Right renal cortex interstitium (tissue), 3 donors: ENCODE results near the gene VDAC2. TPM values are rescaled to one million over a fixed set of nuclear protein-coding genes. Genes with fewer than 3 reads are reported as not detected.

Experiments
- DNase-seq, 3 donors: peaks; one replicate each; pipeline ENCODE4 v3.0.0-alpha.2; 2013; ENCODE audit warnings: low read depth in 3 of 3, low spot score in 2 of 3
- polyA plus RNA-seq, 3 donors: library from polyadenylated mRNA; unstranded; fragments of 120-200 nt; gene quantifications; one replicate each; pipeline ENCODE4 v1.2.1, GENCODE V29; 2013; ENCODE audit not compliant: insufficient read length in 3 of 3

VDAC2 gene
- polyA plus RNA-seq, 3 donors, result 259 to 270 (median 260) TPM

DNA sequence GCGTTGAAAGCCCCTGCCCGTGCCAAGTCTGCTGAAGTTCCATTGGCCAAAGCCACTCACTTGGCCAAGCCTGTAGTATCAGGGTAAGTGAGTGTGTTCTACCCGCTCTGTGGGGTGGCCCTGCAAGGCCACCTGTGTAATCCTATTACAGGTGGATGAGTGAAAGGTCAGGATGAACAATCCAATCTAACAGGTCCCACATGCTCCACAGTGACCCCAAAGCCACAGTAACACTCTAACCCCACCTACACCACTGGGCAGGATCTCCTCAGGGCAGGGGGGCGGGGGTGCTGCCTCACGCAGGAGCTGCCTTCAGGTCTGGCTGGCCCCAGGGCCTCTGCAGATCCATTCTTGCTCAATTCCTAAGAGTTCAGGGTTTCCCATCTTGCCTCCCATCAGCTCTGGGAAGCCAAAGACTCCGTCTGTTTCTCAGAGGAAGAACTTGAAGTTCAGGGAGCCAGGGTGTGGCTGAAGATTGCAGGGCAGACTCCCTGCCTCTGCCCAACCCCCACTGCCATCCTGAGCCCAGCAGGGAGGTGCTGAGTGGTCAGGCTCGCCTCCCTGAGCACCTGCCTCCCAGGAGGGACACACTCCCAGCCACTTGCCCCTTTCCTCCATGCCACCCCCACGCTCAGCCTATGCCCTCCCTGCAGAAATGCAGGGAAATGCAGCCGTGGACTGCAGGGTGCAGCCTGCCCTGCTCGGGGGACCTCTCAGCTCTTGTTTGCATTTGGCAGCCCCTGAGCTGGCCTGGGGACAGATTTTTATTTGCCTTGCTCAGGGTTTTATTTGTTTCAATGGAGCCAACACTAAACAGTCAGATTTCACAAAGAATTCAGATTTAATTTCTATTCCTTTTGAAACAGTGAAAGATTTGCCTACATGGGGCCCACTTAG is 35.0 kb downstream of the VDAC2 start:
- DNase-seq, result no peak

DNA sequence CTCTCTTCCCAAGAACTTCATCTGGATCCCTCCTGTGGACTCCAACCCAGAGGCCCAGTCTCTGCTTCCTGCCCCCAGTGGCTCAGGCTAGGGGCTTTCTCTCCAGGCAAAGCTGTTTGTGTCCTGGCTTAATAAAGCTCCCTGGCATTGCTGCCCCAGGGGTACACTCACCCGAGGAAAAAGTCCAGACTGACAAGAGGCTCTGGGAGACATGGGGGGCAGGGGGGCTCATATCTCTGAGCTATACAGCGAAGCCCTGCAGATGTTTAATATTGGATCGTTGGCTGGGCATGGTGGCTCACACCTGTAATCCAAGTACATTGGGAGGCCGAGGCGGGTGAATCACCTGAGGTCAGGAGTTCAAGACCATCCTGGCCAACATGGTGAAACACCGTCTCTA is 35.9 kb downstream of the VDAC2 start:
- DNase-seq, result no peak

DNA sequence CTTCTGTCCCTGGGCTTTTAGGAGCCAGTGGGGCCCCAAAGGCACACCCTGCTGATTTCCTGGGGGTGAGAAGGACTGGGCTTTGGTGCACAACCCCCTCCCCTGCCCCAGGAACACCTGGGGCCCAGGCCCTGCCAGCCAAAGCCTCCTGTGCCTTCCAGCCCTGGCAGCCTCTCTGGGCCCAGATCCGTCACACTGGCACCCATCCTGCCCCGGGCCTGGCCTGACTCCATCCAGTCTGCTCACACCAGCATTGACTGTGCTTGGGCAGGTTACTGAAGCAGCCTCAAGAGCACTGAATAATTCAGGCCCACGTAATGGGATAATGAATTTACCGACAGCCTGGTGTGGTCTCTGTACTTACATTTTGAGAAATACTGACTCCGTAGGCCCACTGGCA is 37.2 kb downstream of the VDAC2 start:
- no peak for DNase-seq

DNA sequence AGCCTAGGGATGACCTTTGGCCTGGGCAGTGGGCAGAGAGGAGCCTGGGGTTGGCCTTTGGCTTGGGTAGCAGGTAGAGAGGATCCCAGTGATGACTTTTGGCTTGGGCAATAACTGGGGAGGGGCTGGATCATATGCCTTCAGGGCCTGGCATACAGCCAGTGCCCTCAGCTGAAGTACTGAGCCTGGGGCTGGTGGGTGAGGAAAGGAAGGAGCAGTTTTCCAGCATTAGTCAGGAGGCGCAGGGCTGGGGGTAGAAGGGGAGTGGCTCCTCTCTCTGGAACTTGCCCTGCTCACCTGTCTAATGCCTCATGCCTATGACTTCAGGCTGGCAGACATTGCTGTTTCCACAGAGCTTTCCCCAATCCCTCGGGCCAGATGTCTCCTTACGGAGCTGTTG is 40.3 kb downstream of the VDAC2 start:
- no peak for DNase-seq

DNA sequence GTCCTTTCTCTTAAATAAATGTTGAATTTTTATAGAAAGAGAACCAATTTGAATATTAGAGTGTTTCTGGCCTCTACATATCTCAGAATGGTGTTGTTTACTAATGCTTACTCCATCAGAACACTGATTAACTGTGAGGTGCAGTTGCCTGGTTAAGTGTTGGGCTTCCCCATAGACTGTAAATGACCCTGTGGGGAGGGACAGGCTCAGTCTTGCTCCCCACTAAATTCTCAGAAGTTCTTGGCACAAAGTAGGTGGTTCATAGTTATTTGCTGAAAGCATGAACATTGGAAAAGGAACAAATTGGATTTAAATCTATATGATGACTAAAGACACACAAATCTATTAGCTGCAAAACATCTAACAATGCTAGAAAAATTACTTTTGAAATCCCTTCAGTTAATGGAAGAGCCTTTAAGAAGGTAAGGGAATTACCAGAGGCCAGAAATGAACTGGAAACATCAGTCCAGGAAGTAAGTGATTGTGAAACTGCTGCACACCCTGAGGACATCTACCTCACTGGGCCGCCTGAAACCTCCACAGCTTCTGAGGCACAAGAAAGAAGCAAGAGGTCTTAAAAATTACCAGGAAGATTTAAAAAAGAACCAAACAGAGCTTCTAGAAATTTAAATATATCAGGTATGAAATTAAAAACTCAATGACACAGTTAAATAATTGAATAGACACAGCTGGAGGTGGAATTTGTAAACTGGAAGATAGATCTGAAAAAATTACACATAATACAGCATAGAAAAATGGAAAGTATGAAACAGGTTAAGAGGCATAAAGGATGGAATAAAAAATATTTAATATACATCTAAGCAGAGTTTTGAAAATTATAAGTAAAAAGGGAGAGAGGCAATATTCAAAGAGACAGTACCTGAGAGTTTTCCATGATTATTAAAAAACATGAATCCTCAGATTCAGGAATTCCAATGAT is 43.0 kb downstream of the VDAC2 start:
- no peak for DNase-seq

DNA sequence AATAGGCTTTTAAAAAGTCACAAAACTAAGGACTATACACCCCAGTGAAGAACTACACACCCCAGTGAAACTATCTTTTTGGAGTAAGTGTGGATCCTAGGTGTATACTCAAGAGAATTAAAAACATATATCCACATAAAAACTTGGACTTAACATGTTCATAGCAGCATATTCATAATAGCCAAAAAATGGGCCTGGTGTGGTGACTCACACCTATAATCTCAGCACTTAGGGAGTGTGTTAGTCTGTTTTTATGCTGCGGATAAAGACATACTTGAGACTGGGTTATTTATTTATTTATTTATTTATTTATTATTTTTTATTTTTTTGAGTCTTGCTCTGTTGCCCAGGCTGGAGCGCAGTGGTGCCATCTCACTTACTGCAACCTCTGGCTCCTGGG is 44.1 kb downstream of the VDAC2 start:
- DNase-seq, result no peak

DNA sequence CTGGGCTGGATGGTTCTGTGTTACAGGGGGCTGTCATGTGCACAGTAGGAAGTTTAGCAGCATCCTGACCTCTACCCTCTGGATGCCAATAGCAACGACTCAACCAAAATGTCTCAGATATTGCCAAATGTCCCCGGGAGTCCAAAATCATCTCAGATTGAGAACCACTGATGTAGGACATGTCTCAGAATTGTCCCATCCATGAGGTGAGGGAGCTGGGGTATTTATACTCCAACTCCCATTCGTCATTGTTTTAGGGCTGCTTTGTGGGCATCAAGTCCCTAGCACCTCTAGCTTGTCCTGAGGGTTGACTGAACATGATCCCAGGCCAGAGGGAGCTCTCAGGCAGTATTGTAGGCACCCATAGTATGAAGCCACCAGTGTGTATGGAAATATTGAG is 50.4 kb downstream of the VDAC2 start:
- DNase-seq, result no peak

DNA sequence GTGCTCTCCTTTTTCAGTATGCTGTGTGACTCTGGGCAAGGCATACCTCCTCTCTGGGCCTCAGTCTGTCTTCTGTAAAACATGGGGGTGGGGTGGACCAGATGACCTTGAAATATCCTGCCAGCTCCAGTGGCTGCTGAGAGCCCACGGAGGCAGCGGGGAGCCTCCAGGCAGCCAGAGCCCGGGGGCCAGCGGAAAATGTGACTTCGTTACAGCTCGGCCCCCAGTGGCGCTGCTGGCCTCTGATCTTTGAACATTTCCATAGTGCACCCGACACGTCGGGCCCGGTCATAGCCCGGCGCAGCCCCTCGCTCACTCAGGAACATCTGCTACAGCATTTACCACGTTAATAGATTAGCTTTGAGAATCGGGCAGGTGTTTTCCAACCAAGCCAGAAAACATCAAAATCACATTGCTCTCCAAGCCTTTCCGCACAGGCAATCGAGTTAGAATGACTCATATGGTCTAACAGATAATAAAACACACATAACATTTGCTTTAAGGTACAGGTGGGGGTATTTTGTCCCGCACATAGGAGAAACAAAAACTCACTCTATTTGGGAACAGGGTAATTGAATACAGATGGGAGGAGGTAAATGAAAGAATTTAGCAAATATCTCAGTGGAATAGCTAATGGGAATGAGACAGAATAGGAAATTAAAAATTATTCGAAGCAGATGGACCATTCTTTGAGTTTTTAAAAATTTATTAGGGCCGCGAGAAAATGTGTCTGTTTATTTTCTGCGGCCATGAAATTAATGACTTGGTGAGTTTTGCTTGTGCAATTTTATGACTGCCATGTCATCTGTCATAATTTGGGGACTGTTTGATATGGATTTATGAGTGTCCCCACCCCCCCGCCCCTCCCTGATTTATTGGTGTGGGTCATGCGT is 51.5 kb downstream of the VDAC2 start:
- no peak for DNase-seq

DNA sequence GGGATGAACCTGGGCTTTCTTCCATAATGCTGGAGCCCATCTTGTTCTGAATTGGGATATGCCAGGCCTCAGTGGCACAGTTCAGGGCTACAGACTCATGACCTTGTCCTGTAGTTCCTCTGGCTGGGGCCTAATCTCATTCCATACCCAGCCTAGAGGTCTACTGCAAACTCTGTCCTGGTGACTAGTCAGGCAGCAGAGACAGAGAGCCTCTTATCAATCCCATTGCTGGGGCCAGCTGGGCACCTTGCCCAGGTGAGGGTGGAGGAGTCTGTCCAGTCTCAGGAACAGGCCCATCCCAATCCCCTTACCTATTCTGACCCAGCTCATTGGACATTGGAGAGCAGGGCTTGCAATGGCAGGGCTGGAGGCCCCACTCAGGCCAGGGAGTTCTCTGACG is 53.2 kb downstream of the VDAC2 start:
- no peak for DNase-seq

DNA sequence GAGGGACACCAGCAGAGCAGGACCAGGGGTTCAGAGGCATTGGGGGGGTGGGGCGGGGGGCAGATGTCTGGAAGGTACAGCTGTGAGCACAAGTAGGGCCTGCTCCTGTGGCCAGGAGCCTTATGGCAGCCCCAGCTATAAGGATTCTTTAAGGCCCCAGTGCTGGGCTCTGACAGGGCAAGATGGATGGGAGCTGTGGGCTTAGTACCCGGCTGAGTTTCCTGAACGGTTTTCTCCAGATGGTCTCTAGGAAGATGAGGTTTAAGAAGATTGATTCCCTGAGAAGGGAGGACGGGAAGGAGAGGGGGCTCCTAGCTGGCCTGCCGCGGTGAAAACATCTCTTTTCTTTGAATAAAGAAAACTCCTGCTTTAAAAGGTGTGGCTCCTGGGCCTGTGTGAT is 55.3 kb downstream of the VDAC2 start:
- no peak for DNase-seq

DNA sequence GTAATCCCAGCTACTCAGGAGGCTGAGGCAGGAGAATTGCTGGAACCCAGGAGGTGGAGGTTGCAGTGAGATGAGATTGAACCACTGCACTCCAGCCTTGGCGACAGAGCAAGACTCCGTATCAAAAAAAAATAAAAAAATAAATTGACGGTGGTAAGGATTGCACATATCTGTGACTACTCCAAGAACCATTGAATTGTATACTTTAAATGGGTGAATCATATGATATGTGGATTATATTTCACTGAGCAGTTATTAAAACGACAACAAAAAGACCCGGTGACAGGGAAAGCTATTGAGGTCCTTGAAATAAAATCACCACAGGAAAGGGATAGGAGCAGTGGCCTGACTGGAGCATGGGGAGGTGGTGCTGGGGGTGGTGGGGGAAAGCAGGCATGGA is 56.3 kb downstream of the VDAC2 start:
- DNase-seq, result no peak

DNA sequence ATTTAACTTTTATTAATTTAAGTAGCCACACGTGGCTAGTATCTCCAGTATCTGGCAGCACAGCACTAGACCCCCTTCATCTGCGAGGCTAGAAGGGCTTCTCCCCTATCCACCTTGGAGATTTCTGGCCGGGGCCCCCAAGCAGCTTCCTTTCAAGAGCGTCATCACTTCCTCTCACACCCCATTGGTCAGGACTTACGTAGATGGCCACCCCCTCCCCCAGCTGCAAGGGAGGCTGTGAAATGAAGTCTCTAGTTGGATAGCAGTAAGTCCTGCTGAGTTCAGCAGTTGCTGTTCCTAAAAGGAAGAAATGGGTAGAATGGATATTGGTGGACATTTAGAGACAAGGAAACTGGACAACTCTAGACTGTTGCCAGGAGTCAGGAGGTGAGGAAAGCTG is 59.0 kb downstream of the VDAC2 start:
- DNase-seq, result no peak

DNA sequence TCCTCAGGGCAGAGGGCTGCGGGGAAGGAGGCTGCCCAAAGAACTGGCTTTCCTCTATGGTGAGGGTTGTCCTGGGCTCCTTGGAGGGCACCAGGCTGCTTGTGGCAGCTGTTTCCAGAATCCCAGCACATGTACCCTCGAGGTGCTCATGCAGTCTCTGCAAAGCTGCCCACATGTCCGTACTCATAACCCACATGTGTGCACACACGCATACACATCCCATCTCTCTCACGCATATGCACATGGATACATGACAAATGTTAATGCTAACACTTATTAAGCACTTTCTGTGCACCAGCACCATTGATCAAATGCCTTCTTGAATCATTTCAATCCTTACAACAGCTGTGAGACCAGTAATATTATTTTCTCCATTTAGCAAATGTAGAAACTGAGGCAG is 61.5 kb downstream of the VDAC2 start:
- no peak for DNase-seq

DNA sequence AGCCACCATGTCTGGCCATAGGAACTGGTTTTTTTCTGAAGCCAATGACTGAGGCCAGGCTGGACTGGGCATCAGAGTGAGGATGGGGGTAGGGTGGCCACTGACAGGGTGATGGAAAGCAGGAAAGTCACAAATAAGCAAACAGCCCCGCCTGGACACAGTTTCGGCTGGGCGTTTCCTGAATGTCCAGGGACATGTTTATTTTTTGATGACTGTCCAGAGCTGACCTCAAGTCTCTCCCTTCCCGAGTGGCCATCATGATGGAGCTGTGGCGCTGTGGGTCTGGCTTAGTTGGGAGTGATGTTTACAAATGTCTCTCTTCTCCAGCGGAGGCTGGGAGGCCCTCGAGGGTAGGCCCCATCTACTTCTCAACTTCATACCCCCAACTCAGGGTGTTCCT is 62.3 kb downstream of the VDAC2 start:
- DNase-seq, result no peak

DNA sequence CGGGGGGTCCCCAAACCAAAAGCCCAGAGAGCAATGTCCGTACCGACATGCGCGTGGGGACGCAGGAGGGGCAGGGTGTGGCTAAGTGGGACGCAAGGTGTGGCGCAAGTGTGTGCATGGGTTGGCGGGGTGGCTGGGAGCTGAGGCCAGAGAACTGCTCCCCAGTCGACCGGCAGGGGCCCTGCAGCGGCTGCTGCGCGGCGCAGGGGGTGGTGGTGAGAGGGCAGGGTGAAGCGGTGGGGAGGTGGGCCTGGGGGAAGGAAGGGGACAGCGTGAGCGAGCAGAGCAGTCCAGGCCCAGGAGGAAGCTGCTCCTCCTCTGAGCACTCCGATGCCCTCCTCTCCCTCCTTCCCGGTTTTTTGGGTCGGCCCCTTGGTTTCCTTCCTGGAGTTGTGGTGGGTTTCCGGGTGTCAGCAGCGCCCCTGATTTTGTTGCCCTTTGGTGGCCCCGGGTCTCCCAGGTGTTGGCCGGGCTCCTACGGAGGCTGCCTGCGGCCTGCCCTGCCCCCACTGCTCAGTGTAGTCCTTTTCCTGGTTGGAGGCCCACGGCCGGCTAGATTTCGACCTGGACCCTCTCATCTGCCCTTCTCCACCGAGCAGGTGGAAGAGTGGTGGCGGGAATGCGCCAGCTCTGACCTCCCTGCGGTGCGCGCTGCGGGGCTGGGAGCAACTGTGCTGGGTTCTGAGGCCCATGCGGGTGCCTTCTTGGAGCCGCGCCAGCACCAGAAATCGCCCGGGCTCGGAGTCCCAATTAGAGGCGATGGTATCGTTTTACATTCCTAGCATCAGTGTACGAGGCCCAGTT is 65.7 kb downstream of the VDAC2 start:
- no peak for DNase-seq

DNA sequence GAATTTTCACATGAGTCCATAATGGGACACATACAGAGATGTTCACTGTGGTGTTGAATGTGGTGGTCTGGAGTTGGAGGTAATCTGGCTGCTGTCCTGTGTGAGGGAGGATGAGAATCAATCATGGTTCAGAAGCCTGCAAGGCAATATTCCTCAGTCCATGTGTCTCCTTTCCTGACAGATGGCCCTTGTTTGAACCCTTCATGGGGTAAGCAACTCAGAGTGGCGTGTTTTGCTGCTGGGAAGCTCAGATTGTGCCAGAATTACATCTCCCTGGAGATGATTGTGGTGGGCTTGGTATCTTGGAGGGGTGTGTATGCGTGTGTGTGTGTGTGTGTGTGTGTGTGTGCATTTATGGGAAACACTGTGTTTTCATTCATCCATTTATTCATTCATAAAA is 69.6 kb downstream of the VDAC2 start:
- DNase-seq, result no peak
